AG04449 (cell line): ENCODE results near the gene CDCA8.

Experiments
- CTCF ChIA-PET: fragments of 350-600 bp; formaldehyde crosslinking; extraction: SDS; loops from one replicate; lab custom pipeline; 2021; ENCODE audit warnings: antibody characterized with exemption; lab: Yijun Ruan, JAX
- POLR2A ChIA-PET: fragments of 400-600, 350-600 bp; formaldehyde crosslinking; extraction: SDS; loops from one replicate; lab custom pipeline; 2020; ENCODE audit warnings: antibody characterized with exemption, inconsistent platforms; lab: Yijun Ruan, JAX
- DNase-seq: peaks from one replicate; pipeline ENCODE4 v3.0.0-alpha.2; 2010; ENCODE audit warnings: low read depth, low spot score
- H3K4me3 ChIP-seq: 2 replicates; pipeline ENCODE4 v1.5.1; 2011; ENCODE audit warnings: low read depth, mild to moderate bottlenecking, control low read depth, low read length
- TF ChIP-seq, protein P1 (sequence below): IDR thresholded peaks from one replicate; pipeline ENCODE4 v1.5.1; 2011; ENCODE audit warnings: mild to moderate bottlenecking, moderate library complexity, low read length, control low read depth, inconsistent platforms; ENCODE audit not compliant: insufficient read depth; ENCODE audit errors: missing control alignments

Gene CDCA8

DNA sequence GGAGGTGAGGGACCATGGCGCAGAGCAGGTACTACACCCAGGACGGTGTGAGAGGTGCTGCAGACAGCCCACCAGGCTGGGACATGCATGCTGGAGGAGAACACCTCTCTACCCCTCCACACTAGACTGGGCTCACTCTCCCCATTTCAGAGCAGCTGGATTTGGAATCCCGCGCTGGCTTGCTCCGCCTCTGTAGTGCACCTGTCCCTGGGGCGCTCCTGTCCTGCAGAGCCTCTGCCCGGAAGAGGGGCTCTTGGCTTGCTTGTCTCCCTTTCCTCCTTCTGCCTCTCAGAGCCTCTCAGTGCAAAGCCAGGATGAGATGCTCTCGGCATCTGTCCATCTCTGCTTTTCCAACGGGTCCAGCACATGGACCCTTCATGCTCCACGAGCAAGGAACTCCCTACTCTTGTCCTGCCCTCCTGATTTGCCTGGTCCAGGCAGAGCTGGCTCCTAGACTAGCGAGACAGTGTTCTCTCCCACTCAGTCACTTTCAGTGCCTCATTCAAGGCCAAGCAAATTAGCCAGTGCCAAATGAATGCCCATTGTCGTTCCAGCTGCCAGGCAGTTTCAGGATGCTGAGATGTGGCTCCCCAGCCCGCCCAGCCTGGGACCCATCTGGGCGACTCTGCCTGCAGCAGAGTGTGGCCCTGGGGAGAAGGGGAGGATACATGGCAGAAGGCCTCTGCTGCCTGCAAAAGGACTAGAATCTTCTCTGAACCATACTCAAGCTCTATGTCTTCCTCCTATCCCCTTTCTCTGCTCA is 33.7 kb downstream of the CDCA8 start:
- no peak overlapping the region for H3K4me3 ChIP-seq
- TF ChIP-seq, protein P1, sequence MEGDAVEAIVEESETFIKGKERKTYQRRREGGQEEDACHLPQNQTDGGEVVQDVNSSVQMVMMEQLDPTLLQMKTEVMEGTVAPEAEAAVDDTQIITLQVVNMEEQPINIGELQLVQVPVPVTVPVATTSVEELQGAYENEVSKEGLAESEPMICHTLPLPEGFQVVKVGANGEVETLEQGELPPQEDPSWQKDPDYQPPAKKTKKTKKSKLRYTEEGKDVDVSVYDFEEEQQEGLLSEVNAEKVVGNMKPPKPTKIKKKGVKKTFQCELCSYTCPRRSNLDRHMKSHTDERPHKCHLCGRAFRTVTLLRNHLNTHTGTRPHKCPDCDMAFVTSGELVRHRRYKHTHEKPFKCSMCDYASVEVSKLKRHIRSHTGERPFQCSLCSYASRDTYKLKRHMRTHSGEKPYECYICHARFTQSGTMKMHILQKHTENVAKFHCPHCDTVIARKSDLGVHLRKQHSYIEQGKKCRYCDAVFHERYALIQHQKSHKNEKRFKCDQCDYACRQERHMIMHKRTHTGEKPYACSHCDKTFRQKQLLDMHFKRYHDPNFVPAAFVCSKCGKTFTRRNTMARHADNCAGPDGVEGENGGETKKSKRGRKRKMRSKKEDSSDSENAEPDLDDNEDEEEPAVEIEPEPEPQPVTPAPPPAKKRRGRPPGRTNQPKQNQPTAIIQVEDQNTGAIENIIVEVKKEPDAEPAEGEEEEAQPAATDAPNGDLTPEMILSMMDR, result no peak
- no peak for DNase-seq
- ChIA-PET POLR2A (no interaction called here), CTCF (no interaction called here)

DNA sequence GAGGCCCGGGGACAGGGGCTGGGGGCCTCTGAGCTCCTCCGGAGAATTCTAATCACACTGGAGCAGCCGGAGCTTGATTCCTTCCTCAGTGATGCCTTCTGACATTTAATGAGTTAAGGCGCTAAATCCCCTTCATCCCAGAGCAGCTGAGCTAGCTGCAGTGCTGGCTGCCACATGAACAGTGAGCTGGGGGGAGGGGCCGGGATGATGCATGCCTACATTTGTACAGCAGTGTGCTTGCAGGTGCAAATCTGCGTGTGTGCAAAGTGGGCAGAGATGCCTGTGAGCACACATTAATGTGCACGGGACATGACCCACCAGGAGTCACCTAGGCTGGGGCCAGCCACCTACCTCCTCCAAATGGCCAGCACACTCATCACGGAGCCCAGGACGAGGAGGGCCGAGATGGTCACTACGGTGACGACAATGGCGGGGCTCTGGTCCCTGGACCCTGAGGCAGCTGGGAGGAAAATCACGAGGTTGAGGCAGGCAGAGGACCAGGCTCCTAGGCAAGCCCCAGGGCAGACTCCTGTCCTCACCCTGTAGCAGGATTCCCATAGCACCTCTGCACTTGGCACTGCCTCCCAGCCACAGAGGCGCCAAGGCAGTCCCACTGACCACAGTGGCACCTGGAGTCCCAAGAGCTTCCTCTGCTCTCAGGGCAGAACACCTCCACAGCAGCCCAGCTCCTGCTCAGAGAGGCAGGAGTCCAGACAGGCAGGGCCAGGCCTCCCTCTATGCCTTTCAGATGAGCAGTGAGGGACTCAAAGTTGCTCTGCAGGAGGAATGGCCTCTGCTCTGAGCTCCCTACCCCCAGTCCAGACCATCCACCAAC is 34.7 kb downstream of the CDCA8 start:
- no peak overlapping the region for H3K4me3 ChIP-seq
- ChIA-PET POLR2A (no interaction called here), CTCF (no interaction called here)
- no peak for DNase-seq
- TF ChIP-seq, protein P1, result no peak

DNA sequence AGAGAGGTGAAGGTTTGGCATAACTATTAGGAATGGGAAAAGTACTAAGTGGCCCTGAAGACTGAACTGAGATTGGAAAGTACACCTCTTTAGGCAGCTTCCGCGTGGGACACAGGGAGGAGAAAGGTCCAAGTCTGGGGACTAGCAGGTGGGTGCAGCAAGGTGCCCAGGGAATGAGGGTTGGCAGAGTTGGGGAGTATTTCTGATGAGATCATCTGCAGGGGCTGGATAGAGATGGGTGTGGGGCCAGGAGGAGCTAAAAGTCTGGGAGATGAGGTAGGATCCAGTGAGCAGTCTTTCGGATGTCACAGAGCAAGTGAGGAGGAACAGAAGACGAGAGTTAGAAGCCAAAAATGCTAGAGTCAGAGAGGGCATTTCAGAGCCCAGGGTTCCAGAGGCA is 36.1 kb downstream of the CDCA8 start:
- H3K4me3 ChIP-seq, result no peak overlapping the region
- ChIA-PET CTCF (interaction anchor here (0.8 kb wide), 1 partner anchor 35 kb away, joined by 3 read pairs; no protein-coding TSS in a partner anchor), POLR2A (no interaction called here)
- no peak for DNase-seq
- TF ChIP-seq, protein P1, result no peak

DNA sequence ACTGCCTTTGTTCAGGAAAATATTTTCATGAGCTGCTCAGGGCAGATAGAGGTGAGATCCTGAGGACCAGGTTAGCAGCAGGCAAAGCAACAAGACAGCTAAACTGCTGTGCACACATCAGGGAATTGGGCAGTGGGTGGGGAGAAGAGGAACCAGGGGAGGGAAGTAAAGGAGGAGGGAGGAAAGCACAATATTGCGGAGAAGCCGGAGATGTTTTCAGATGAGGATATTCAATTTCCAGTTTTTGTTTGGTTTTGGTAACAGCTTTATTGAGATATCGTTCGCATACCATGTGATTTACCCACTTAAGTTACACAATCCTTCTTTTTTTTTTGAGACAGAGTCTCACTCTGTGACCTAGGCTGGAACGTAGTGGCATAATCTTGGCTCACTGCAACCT is 38.1 kb downstream of the CDCA8 start:
- TF ChIP-seq, protein P1, result no peak
- CTCF ChIA-PET, result no interaction called here

DNA sequence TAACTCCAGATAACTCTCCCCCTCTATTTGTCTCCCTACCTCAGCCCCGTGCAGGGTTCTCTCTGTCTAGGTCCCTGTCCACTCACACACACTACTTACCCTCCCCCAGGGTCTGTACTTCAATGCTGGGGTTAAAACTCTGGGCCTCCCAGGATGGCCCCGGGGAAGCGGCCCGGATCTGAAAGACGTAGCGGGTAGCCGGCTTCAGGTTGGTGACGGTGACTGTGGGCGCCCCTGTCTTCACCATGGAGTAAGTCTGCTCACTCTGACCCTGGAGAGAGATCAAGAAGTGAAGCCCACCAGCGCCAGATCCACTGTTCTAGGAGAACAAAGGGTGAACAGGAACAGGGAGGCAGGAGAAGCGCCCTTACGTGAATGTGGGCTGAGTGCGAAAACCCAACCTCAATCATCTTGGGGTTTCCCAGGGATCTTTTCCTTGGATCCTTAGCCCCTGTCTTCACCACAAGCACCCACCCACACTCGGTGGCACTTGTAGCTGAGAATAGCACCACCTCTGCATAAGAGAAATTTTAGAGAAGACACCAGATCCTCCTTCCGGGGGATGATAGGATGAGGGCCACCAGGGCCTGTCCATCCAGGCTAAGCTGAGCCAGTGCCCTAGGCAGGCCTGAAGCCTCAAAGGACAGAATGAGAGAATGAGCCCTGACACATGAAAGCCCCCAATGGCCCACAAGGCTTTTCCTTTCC is 39.1 kb downstream of the CDCA8 start:
- CTCF ChIA-PET, result interaction anchor here (0.9 kb wide), 1 partner anchor 9 kb away, joined by 3 read pairs; no protein-coding TSS in a partner anchor
- no peak for DNase-seq

More for the DNA sequence above, 38.1 kb downstream of the CDCA8 start:
- no peak overlapping the region for H3K4me3 ChIP-seq
- DNase-seq, result no peak
- POLR2A ChIA-PET, result no interaction called here

More for the DNA sequence above, 39.1 kb downstream of the CDCA8 start:
- POLR2A ChIA-PET, result no interaction called here
- TF ChIP-seq, protein P1, result no peak
- no peak overlapping the region for H3K4me3 ChIP-seq
